GM23248 (cell line): Measurements from ENCODE around the gene PRKAA1. TPM values are rescaled to one million over a fixed set of nuclear protein-coding genes. Genes with fewer than 3 reads are reported as not detected.

Source experiments
- DNase-seq: peaks from one replicate; pipeline ENCODE4 v3.0.0-alpha.2; 2015
- H2AFZ ChIP-seq: fragments of 200-600 bp; sonication (generic); 2 replicates; pipeline ENCODE4 v1.6.1; 2016; ENCODE audit warnings: antibody characterized with exemption
- H3F3A ChIP-seq: fragments of 200-600 bp; sonication (generic); 2 replicates; pipeline ENCODE4 v1.6.1; 2016; ENCODE audit warnings: mild to moderate bottlenecking, antibody characterized with exemption, mixed run types; ENCODE audit not compliant: insufficient read depth
- H3K27ac ChIP-seq: fragments of 200-600 bp; sonication (generic); 2 replicates; pipeline ENCODE4 v1.5.1; 2016; ENCODE audit warnings: mild to moderate bottlenecking
- H3K27me3 ChIP-seq: fragments of 200-600 bp; sonication (generic); replicated peaks from 2 replicates; pipeline ENCODE4 v1.6.1; 2016; ENCODE audit warnings: mild to moderate bottlenecking; ENCODE audit not compliant: insufficient read depth
- H3K36me3 ChIP-seq: fragments of 200-600 bp; sonication (generic); 2 replicates; pipeline ENCODE4 v1.6.1; 2016; ENCODE audit warnings: low read depth, mild to moderate bottlenecking
- H3K4me1 ChIP-seq: fragments of 200-600 bp; sonication (generic); 2 replicates; pipeline ENCODE4 v1.6.1; 2016; ENCODE audit warnings: mild to moderate bottlenecking; ENCODE audit not compliant: insufficient read depth
- H3K4me2 ChIP-seq: fragments of 200-600 bp; sonication (generic); one replicate; pipeline ENCODE4 v1.6.1; 2016; ENCODE audit warnings: mild to moderate bottlenecking; ENCODE audit not compliant: unreplicated experiment
- H3K4me3 ChIP-seq: fragments of 200-600 bp; sonication (generic); 2 replicates; pipeline ENCODE4 v1.5.1; 2016; ENCODE audit warnings: mild to moderate bottlenecking
- H3K79me2 ChIP-seq: fragments of 200-600 bp; sonication (generic); 2 replicates; pipeline ENCODE4 v1.6.1; 2016; ENCODE audit warnings: mild to moderate bottlenecking; ENCODE audit not compliant: insufficient read depth
- H3K9ac ChIP-seq: fragments of 200-600 bp; sonication (generic); 2 replicates; pipeline ENCODE4 v1.6.1; 2016; ENCODE audit warnings: mild to moderate bottlenecking
- H3K9me2 ChIP-seq: fragments of 200-600 bp; sonication (generic); 2 replicates; pipeline ENCODE4 v1.6.1; 2016; ENCODE audit warnings: mixed run types, mild to moderate bottlenecking, moderate library complexity; ENCODE audit not compliant: insufficient read depth
- H3K9me3 ChIP-seq: fragments of 200-600 bp; sonication (generic); one replicate; pipeline ENCODE4 v1.6.1; 2017; ENCODE audit warnings: low read depth
- H4K20me1 ChIP-seq: fragments of 200-600 bp; sonication (generic); 2 replicates; pipeline ENCODE4 v1.6.0; 2016; ENCODE audit not compliant: insufficient read depth
- EZH2 ChIP-seq: fragments of 200-600 bp; sonication (generic); IDR thresholded peaks from 2 replicates; pipeline ENCODE4 v1.6.1; 2018; ENCODE audit warnings: antibody characterized with exemption, mild to moderate bottlenecking; ENCODE audit not compliant: insufficient read depth, poor library complexity, severe bottlenecking
- EZH2phosphoT487 ChIP-seq: fragments of 200-600 bp; sonication (generic); IDR thresholded peaks from 2 replicates; pipeline ENCODE4 v1.6.1; 2018; ENCODE audit warnings: antibody characterized with exemption, moderate library complexity, mild to moderate bottlenecking, low read depth; ENCODE audit not compliant: insufficient read depth
- WGBS, 2 experiments: methylation state at CpG; one replicate each; pipeline ENCODE4 v1.1.6; 2015 to 2017; ENCODE audit warnings: low lambda C conversion rate in 2 of 2, low coverage in 1 of 2; ENCODE audit errors: missing lambda C conversion rate in 2 of 2; 5-methylcytosine and 5-hydroxymethylcytosine counted together
- in situ Hi-C: fragments of 300-500 bp; cut with MboI; formaldehyde crosslinking; loops from 2 replicates; pipeline ENCODE4 v1.15.0; 2020
- polyA plus RNA-seq: library from polyadenylated mRNA; unstranded; fragments of >200 nt; fragmentation: Nextera tagmentation; extraction: Ambion mirVana; gene quantifications from 2 replicates; pipeline ENCODE4 v1.2.1, GENCODE V29; 2016
- total RNA-seq: library from RNA; depleted of rRNA; stranded (reverse); fragments of >200 nt; shearing (Covaris generic); gene quantifications from 2 replicates; pipeline ENCODE4 v1.2.3, GENCODE V29; 2014

The PRKAA1 gene
- total and polyA plus RNA-seq, 2 experiments from 2014 or later: 35.5 to 77.4 TPM

DNA sequence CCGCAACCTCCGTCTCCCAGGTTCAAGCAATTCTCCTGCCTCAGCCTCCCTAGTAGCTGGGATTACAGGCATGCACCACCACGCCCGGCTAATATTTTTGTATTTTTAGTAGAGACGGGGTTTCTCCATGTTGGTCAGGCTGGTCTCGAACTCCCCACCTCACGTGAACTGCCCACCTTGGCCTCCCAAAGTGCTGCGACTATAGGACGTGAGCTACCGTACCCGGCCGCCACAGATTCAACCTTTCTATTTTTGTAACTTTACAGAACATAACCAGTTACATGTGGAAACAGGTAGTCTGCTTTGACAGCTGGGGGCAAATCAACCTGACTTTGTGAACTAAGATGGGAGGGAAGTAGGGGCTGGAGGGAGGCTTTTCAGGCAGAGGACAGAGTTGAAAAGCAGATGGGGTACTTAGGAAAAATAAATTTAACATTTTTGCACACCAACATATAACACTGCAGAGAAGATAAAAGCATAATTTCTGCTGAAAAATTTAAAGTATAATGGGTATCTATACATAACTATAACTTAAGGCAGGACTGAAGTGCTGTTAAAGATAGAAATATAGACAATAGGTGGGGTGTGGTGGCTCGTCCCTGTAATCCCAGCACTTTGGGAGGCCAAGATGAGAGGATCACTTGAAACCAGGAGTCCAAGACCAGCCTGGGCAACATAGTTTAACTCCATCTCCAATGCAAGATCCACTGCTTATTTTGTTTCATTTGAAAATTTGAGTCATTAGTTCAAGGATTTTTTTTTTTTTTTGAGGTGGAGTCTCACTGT is 31.8 kb upstream of the PRKAA1 start:
- H3K9ac ChIP-seq: no peak overlapping the region
- H3K9me3 ChIP-seq: no peaks in the 10 kb centered on the region
- no peak overlapping the region for H2AFZ ChIP-seq
- DNase-seq: no peak
- H3K36me3 ChIP-seq: peaks cover 89% of the 10 kb centered on the region
- H3F3A ChIP-seq: peaks cover 98% of the 10 kb centered on the region
- in situ Hi-C loops: no loop called here
- no peaks in the 10 kb centered on the region for H3K27me3 ChIP-seq
- 89 to 90% methylated on average over 13 of the region's 13 CpGs for WGBS, 2 experiments
- H4K20me1 ChIP-seq: peaks cover 14% of the 10 kb centered on the region
- H3K4me2 ChIP-seq: no peak overlapping the region
- TF ChIP-seq EZH2: no peak
- no peak for TF ChIP-seq EZH2phosphoT487
- peaks cover 53% of the 10 kb centered on the region for H3K79me2 ChIP-seq
- 0 out of 2 replicates have a peak overlapping the region, but pooled peaks have one; percentile 20 for H3K27ac ChIP-seq
- no peaks in the 10 kb centered on the region for H3K9me2 ChIP-seq
- no peak overlapping the region for H3K4me3 ChIP-seq
- peaks cover 18% of the 10 kb centered on the region for H3K4me1 ChIP-seq

DNA sequence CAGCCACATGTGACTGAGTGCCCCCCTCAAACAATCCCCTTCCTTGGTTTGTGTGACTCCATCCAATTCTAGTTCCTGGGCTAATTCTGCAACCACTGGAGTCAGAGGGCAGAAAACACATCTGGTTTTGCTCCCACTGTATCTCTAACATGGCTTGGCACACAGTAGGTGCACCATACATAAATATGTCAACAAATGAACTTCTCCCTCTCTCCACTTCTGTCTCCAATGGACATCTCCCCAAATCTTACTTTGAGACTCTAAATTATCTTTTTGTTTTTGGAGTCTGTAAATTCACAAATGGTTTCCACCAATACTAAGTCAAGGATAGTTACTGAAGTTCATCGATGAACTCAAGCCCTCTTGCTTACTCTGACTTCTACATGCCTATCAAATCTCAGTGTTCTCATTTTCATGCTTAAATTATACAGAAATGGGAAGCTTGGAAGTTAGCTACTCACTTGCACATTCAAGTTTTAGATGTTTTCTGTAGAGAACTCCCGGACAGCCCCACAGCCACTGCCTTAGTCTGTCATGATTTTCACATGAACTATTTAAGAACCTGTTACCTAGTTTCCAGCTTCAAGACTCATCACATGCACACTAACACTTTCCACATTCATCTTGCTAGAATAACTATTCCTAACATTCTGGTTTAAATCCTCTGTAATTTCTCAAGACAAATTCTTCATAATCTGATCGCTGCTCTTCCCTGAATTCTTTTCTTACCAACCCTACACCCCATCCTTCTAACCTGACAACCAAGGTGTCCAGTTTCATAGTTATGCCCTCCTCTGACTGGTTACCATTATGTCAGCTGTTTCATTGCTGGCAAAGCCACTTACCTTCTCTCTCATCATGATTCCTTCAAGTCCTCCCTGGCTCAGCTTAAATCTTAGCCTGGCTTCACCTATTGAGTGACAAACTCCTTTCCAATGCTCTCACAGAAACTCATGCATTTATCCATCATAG is 30.8 kb upstream of the PRKAA1 start:
- no peaks in the 10 kb centered on the region for H3K9me2 ChIP-seq
- TF ChIP-seq EZH2phosphoT487 (no peak), EZH2 (no peak)
- H3K4me1 ChIP-seq: peaks cover 18% of the 10 kb centered on the region
- H3K4me2 ChIP-seq: no peak overlapping the region
- no peaks in the 10 kb centered on the region for H3K9me3 ChIP-seq
- 0 out of 2 replicates have a peak overlapping the region, but pooled peaks have one; percentile 19 for H3K27ac ChIP-seq
- WGBS, 2 experiments: 96 to 99% methylated on average over 3 of the region's 3 CpGs
- H2AFZ ChIP-seq: no peak overlapping the region
- no peak overlapping the region for H3K4me3 ChIP-seq
- H4K20me1 ChIP-seq: peaks cover 14% of the 10 kb centered on the region
- H3K79me2 ChIP-seq: peaks cover 43% of the 10 kb centered on the region
- DNase-seq: no peak
- peaks cover 83% of the 10 kb centered on the region for H3K36me3 ChIP-seq
- in situ Hi-C loops: no loop called here
- H3K27me3 ChIP-seq: no peaks in the 10 kb centered on the region
- H3F3A ChIP-seq: peaks cover 99% of the 10 kb centered on the region
- 0 out of 2 replicates have a peak overlapping the region, but pooled peaks have one; percentile 1 for H3K9ac ChIP-seq

DNA sequence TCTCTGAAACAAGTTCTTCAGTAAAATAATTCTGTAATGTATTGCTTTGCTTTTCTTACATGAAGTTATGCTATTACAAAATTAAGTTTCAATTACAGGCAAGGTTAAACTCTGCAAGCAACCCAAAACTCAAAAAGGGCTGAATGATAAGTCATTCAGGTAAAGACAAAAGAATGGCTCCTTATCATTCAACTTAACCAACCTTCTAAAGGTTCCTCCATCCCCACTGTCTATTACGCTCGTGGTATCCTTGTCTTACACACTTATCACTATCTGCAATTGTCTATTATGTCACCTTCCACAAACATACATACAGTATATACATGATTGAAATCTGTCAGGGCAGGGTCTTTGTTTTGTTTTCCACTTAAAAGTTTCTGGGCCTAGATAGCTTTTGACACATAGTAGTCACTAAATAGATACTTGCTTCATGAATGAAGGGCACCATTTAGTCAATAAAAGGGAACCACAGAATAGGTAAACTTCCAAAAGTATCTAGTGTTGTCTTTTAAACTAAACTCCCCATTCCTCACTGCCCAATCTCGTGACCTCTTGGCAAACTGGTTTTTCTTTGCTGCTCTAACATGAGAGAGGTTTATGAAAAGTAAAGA is 30.0 kb upstream of the PRKAA1 start:
- Histone ChIP-seq H3F3A (peaks cover 95% of the 10 kb centered on the region), H3K27me3 (no peaks in the 10 kb centered on the region), H2AFZ (no peak overlapping the region), H3K9ac (no peak overlapping the region; the same call in 1 of the 2 replicates), H3K36me3 (peaks cover 75% of the 10 kb centered on the region), H3K9me3 (no peaks in the 10 kb centered on the region), H3K9me2 (no peaks in the 10 kb centered on the region), H3K79me2 (peaks cover 35% of the 10 kb centered on the region), H3K4me2 (no peak overlapping the region), H3K27ac (no peak overlapping the region), H3K4me3 (no peak overlapping the region), H4K20me1 (peaks cover 12% of the 10 kb centered on the region), H3K4me1 (peaks cover 14% of the 10 kb centered on the region)
- TF ChIP-seq EZH2: no peak
- TF ChIP-seq EZH2phosphoT487: no peak
- no peak for DNase-seq
- in situ Hi-C loops: no loop called here
- WGBS, 2 experiments: 69 to 76% methylated on average over 3 of the region's 3 CpGs
